Colonic mucosa (tissue), 4 donors: ENCODE data around the gene GSX2. TPM values are rescaled to one million over a fixed set of nuclear protein-coding genes. Genes with fewer than 3 reads are reported as not detected.
"Not testable (repeated sequence)": the region's sequence is repeated elsewhere in the genome, so short reads cannot be mapped to it uniquely, and the experiment has no call there.

ENCODE experiments used
- DNase-seq: peaks from one replicate; pipeline ENCODE4 v3.0.0-alpha.2; 2020
- H3K27ac ChIP-seq: fragments of 200-600 bp; one replicate; pipeline ENCODE4 v1.8.0; 2021
- H3K27me3 ChIP-seq: fragments of 200-600 bp; one replicate; pipeline ENCODE4 v1.8.0; 2021
- H3K36me3 ChIP-seq: fragments of 200-600 bp; one replicate; pipeline ENCODE4 v1.8.0; 2021
- H3K4me1 ChIP-seq: fragments of 200-600 bp; one replicate; pipeline ENCODE4 v1.8.0; 2021; ENCODE audit warnings: mild to moderate bottlenecking
- H3K4me3 ChIP-seq: fragments of 200-600 bp; one replicate; pipeline ENCODE4 v1.8.0; 2021
- H3K9ac ChIP-seq, 2 donors: one replicate each; pipeline ENCODE4 v1.7.0; 2013; ENCODE audit warnings: control low read depth in 2 of 2, low read depth in 2 of 2, low read length in 2 of 2
- H3K9me3 ChIP-seq: fragments of 200-600 bp; one replicate; pipeline ENCODE4 v1.8.0; 2021
- CTCF ChIP-seq: fragments of 200-600 bp; IDR thresholded peaks from one replicate; pipeline ENCODE4 v1.8.0; 2022; ENCODE audit warnings: antibody characterized with exemption, mild to moderate bottlenecking
- intact Hi-C: fragments of 100-400 bp; cut with DNase I; formaldehyde crosslinking; loops from one replicate; pipeline ENCODE4 v1.14.1; 2022
- total RNA-seq, 2 donors: library from RNA; stranded (reverse); fragmentation: NEBNext Ultra II Directional in 1 of 2; extraction: Animal tissue kit (Norgen Biotek cat#: 25700) in 1 of 2; gene quantifications; one replicate each; pipeline ENCODE4 v1.2.1, GENCODE V29; 2021
- donor health status: healthy.
- donor health status: DM: no; HTN: no; CAD: no.
- donor health status: DM: no; HTN: no; CAD: no.

The GSX2 gene
- total RNA-seq, 2 donors from 2014 or later = not detected

GRCh38 chr4:54118850-54119589 is 19.1 kb downstream of the GSX2 start:
- Histone ChIP-seq H3K4me1 (peaks cover 6% of the 10 kb centered on the region), H3K36me3 (no peaks in the 10 kb centered on the region), H3K27ac (no peak overlapping the region), H3K4me3 (no peak overlapping the region), H3K9ac (no peak overlapping the region), H3K27me3 (no peaks in the 10 kb centered on the region), H3K9me3 (no peaks in the 10 kb centered on the region)
- intact Hi-C loops = no loop called here
- TF ChIP-seq CTCF = no peak
- DNase-seq = no peak

- H3K27ac ChIP-seq = no peak overlapping the region
- no peak for DNase-seq
- intact Hi-C loops = no loop called here
These were observed 20.6 kb downstream of the GSX2 start for GRCh38 chr4:54120518-54120917.

GRCh38 chr4:54127660-54128059 is 27.7 kb downstream of the GSX2 start:
- Histone ChIP-seq H3K27me3 (no peaks in the 10 kb centered on the region), H3K4me3 (no peak overlapping the region), H3K36me3 (no peaks in the 10 kb centered on the region), H3K9ac (no peak overlapping the region), H3K4me1 (no peaks in the 10 kb centered on the region), H3K27ac (no peak overlapping the region), H3K9me3 (no peaks in the 10 kb centered on the region)
- intact Hi-C loops = no loop called here
- TF ChIP-seq CTCF = no peak
- no peak for DNase-seq

More at GRCh38 chr4:54120518-54120917, 20.6 kb downstream of the GSX2 start:
- no peak overlapping the region for H3K4me3 ChIP-seq
- no peak overlapping the region for H3K9ac ChIP-seq
- no peaks in the 10 kb centered on the region for H3K27me3 ChIP-seq
- no peak for TF ChIP-seq CTCF
- H3K9me3 ChIP-seq = no peaks in the 10 kb centered on the region
- no peaks in the 10 kb centered on the region for H3K36me3 ChIP-seq
- peaks cover 6% of the 10 kb centered on the region for H3K4me1 ChIP-seq

GRCh38 chr4:54128694-54129093 is 28.7 kb downstream of the GSX2 start:
- H3K27me3 ChIP-seq, DNase-seq, H3K9ac ChIP-seq, H3K9me3 ChIP-seq, H3K4me1 ChIP-seq, H3K27ac ChIP-seq, intact Hi-C loops, H3K36me3 ChIP-seq, H3K4me3 ChIP-seq: not testable (repeated sequence)

- intact Hi-C loops = no loop called here
- no peak for DNase-seq
- no peak overlapping the region for H3K9ac ChIP-seq
- no peak for TF ChIP-seq CTCF
- no peak overlapping the region for H3K4me3 ChIP-seq
- H3K27me3 ChIP-seq = no peaks in the 10 kb centered on the region
- no peak overlapping the region for H3K27ac ChIP-seq
- H3K9me3 ChIP-seq = no peaks in the 10 kb centered on the region
- H3K4me1 ChIP-seq = no peaks in the 10 kb centered on the region
- no peaks in the 10 kb centered on the region for H3K36me3 ChIP-seq
These were observed 39.4 kb downstream of the GSX2 start for GRCh38 chr4:54139332-54139731.

- H3K36me3 ChIP-seq = no peaks in the 10 kb centered on the region
- no peak for TF ChIP-seq CTCF
- H3K9ac ChIP-seq = no peak overlapping the region
- no peak overlapping the region for H3K4me3 ChIP-seq
- no peak for DNase-seq
- H3K27me3 ChIP-seq = no peaks in the 10 kb centered on the region
- intact Hi-C loops = no loop called here
- no peaks in the 10 kb centered on the region for H3K4me1 ChIP-seq
- H3K9me3 ChIP-seq = no peaks in the 10 kb centered on the region
- no peak overlapping the region for H3K27ac ChIP-seq
These were observed 40.3 kb downstream of the GSX2 start for GRCh38 chr4:54140287-54140686.
